Femur (tissue), 1 donor: Measurements from ENCODE around the gene AHI1.

ENCODE experiments used
- DNase-seq: peaks from one replicate; pipeline ENCODE4 v3.0.0-alpha.2; 2017

Gene AHI1

GRCh38 chr6:135286962-135287538 is 210.5 kb downstream of the AHI1 start:
- DNase-seq = no peak

DNA sequence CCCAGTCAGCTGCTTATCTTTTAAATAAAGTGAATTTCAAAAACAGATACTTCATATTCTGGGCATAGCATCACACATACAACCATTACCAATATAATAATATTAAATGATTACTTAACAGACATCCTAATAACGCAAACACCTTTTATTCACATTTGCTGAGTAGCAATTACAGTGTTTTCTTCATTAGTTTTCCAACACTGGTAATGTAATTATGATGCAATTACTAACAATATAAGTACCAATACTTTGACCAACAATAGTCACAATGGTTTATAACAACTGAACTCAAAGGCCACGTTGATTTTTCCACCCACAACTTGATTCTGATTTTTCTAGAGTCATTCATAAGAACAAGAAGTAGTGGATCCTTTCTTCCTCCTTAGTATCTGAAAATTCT is 212.4 kb downstream of the AHI1 start:
- DNase-seq = no peak

DNA sequence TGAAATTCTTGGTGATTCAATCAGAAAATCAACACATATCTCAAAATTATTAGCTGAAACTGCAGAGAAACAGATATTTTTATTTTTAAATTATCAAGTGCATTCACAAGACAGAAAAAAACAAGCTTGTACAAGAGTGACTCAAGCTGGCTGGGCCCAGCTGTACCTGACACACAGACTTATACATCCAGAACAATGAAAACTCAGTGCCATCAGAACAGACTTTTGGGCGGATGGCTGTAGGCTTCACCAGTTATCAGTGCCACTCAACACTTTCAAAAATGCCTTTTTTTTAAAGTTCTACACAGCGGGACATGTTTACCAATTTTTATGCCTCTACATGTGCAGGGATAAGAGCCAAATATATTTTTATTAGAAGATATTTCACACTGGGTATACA is 213.6 kb downstream of the AHI1 start:
- DNase-seq = no peak

GRCh38 chr6:135282395-135282794 is 215.1 kb downstream of the AHI1 start:
- DNase-seq = no peak

- DNase-seq = no peak
Measured at GRCh38 chr6:135281964-135282363, 215.6 kb downstream of the AHI1 start.

- DNase-seq = no peak
Measured at GRCh38 chr6:135281227-135281626, 216.3 kb downstream of the AHI1 start.

DNA sequence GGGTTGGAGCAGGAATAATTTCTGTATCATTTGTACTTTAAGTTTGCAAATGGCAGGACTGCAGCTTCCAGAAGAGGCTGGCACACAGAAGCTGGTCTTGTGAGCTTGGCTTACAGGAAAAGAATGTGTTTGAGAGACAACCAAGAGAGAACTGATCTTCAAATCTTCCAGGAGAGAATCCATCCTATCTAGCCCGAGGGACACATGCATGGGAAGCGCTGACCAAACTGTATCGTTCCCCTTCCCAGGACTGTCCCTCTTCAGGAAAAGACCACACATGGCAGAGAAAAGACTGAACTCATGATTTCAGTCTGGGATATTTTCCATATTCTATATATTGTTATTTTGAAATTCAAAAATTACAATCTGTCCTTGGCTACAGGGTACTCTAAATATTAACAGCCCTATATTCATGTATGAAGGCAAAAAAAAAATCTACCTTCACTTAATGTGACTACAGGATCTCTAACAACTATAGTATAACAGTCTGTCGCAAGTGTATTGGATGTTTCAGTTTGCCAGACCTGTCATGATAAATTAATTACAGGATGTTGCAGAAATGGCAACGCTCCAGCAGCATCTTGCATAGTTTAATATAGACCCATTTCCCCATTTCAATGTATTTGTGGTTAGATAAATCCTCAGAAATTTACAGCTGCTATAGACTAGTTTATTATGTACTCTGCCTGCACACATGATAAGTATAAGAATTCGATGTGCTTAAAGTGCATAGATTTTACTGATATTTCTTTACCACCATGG is 217.0 kb downstream of the AHI1 start:
- DNase-seq = no peak

- no peak for DNase-seq
Measured at GRCh38 chr6:135277422-135277821, 220.1 kb downstream of the AHI1 start.

DNA sequence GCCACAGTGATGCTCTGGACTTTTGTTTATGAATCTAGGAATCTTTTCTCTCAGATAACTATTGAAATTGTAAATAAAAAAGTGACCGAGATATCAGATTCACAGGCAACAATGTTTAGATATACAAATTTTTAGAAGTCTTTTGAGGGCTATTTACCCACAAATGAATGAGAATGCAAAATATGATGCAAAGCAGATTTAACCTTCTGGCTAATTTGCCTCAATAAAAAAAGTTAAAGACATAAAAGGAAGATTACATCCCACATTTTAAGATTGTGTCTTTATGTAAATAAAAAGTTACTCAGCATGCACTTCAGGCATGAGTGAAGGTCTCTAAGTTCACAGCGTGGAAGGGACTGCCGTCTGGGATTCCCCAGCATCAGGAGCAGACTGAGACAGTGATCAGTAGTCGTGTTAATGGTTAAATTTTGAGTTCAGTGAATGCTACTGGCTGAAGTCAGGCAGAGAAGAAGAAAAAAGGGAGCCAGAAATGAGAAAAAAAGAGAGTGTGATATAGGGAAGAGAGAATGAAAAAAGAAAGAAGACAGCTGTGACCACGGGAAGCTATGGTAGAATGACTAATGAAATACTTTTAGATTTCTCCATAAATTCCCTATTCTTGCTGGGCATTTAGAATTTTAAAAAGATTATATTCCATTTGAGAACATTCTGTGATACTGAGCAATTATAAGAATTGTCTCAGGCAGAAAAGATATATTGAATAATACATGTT is 222.8 kb downstream of the AHI1 start:
- DNase-seq = no peak

DNA sequence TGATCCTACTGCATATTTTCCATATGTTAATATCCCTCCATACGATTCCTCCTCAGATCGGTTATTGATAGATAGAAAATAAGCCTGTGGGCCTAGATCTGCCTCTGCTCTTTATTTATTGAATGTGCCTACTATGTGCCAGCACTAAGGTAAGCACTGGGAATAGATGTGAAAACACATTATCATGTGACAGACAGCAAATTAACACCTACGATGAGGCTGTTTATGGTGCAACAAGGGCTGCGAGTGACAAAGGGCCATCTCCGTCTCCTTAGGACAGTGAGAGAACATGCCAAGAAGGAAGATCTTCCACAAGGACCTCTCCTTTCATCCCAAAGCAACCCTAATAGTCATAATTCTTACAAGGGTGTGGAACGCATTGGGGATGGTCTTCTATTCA is 225.9 kb downstream of the AHI1 start:
- no peak for DNase-seq

- no peak for DNase-seq
Measured at GRCh38 chr6:135270676-135271536, 226.6 kb downstream of the AHI1 start.

DNA sequence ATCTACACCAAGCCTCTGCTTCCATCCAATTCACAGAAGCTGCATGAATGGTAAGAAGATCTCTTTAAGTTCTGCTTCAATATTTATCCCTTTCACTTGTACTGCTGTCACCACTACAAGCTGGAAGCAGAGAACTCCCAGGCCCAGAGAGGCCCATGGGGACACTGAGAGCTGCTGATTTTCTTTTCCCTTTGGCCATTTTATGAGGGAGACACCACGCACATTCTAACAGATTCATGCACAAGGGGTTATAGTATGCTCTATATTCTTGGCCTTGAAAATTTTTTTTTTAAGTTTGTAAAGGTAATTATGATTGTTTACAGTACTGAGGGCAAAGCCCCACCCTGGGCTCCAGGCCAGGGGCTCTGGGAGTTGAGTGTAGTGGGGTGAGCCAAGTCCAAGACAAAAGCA is 228.1 kb downstream of the AHI1 start:
- DNase-seq = no peak

DNA sequence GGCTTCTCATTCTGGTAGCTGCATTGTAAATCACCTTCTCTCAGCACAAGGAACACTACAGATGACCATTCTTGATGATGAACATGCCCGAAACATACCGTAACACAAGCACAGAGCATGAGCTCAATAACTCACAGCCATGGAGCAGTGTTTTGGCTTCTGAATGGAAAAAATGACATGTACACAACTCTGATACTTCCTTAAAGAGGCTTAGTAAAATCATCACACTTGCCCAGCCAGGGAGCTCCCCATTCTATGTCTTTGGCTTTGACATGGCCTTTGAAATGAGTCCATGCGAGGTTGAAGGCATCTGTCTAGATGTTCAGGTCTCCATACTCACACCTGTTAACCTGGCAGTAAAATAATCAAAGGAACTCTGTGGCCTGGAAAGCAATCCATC is 228.8 kb downstream of the AHI1 start:
- DNase-seq = no peak

GRCh38 chr6:135268263-135268662 is 229.3 kb downstream of the AHI1 start:
- DNase-seq = no peak

DNA sequence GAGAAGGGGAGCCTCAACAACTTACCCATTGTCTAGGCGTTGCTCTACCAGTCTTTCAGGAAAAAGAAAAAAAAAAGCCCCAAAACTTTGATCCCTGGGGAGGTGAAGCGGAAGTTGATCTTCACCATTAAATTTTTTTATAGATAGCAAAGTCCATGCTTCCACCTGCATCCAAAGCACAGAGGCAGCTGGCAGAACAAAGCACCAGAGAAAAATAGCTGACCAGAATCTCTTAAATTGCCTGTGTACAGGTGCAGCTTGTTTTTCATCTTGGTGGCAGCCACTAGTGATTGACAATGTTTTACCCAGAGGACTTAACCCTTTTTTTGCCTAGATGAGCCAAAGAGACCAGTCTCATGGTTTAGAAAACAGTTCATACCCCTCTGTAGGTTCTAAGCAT is 230.5 kb downstream of the AHI1 start:
- no peak for DNase-seq

DNA sequence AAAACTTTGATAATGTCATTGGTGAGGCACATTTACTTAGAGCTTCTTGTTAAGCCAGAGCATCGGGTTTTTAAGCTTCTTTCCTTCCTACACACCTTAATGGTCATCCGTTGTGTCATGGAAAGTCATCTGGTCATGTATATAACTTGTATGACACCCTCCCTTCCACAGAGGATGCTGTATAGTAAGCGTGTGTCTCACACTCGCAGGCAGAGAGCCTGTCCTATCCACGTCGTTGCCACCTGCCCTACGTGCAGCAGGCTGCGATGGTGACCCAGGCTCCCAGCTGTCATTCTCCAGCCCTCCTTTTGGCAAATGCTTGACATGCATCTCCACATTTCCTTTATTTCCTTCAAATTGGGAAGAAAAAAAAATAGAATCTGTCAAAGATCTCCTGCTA is 230.9 kb downstream of the AHI1 start:
- no peak for DNase-seq

DNA sequence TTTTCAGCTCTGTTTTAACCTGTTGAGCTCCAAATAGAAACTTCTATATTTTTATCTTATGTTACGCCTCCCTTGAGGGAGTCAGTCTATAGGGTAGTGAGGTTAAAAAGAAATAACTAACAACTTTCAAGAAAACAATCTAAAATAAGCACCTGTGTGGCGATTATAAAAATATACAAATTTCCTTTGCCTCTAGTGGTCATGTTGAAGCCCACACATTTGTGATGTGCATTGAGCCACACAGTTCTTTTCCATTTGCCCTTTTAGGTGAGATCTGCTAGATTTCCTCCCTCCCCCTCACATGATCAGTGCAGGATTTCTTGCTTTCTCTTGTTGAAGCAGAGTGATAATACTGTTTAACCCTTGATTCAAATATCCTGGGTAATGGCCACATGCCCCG is 232.3 kb downstream of the AHI1 start:
- DNase-seq = no peak

DNA sequence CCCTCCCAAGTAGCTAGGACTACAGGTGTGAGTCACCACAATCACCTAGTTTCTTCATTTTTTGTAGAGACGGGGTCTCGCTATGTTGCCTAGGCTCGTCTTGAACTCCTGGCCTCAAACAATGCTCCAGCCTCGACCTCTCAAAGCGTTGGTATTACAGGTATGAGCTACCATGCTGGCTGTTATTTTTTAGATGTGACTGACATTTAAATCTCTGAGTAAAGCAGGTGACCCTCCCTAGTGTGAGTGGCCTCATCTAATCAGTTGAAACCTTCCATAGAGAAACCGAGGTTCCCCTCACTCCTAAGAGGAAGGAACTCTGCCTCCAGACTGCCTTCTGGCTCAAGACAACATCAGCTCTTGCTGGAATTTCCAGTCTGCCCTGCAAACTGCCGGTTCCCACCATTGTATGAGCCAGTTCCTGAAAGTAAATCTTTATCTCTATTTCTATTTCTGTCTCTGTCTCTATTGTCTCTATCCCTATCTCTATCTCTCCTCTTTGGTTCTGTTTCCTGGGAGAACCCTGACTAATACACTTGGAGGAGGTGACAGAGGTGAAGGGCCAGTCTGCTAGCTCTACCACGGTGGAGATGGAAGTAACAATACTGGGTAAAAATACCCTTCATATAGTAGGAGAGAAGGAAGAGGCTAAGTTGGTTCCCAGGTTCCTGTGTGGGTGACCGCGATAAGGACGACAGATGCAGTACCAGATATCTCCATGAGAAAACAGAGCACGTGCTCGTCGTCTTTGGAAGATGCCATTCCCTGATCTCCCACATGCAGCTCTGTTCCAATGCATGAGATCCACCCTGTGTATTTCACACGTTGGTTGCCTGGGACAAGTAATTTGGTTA is 235.4 kb downstream of the AHI1 start:
- DNase-seq = no peak

DNA sequence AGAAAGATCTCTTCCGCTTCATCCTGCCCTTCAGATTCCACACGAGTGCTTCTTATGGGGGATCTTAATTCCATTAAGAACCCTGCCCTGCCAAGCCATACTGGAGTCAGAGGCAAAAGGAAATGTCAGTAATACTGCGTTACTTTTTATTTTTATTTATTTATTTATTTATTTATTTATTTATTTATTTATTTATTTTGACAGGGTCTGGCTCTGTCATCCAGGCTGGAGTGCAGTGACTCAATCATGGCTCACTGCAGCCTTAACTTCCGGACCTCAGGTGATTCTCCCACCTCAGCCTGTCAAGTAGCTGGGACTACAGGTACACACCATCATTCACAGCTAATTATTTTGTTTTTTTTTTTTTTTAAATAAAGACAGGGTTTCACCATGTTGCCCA is 236.9 kb downstream of the AHI1 start:
- DNase-seq = no peak

DNA sequence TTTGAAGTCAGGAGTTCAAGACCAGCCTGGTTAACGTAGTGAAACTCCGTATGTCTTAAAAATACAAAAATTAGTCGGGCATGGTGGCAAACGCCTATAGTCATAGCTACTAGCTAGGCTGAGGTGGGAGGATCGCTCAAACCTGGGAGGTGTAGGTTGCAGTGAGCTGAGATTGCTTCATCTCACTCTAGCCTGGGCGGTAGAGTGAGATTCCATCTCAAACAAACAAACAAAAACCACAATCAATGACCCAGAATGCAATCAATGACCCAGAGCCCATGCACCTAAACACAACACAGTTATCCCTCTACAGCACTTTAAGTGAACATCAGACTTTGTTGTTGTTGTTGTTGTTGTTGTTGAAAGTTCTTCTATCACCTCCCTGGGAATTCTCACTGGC is 238.6 kb downstream of the AHI1 start:
- no peak for DNase-seq

DNA sequence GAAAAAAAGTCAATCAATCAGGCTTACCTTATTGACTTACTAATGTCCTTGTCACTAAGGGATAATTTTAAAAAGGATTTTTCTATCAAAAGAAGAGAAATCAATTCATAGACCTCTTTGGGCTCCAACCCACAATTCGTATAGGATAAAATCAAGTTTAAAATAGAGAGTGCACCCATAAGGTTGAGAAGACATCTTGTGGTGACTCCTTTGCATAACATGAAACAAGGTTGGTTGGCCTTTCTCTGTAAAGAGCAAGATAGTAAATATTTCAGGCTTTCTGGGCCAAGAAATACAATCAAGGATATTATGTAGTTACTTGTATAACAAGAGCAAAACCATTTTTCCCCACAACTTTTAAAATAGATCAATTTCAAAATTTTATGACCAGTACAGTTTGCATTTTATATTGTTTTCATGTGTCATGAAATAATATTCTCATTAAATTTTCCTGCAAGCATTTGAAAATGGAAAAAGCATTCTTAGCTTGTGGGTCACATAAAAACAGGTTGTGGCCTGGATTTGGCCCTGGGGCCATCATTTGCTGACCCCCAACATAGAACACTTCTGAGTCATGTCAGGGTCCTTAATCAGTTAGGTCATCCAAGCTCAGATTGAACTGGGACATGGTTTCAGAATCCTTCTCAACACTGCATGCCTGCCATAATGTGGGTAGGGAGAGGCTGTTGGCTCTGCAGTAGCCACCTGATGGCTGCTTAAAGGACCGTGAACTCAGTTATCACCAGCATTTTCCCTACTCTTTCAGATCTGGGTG is 239.7 kb downstream of the AHI1 start:
- DNase-seq = no peak
